Hepatocyte (in vitro differentiated cells): ENCODE measurements around the gene PRKCA.

Experiments used
- CTCF ChIP-seq: fragments of 200-600 bp; sonication (generic); IDR thresholded peaks from 2 replicates; pipeline ENCODE4 v1.5.1; 2016; ENCODE audit warnings: antibody characterized with exemption, mild to moderate bottlenecking; ENCODE audit not compliant: poor library complexity
- EZH2 ChIP-seq: fragments of 200-600 bp; sonication (generic); IDR thresholded peaks from 2 replicates; pipeline ENCODE4 v1.6.1; 2016; ENCODE audit warnings: antibody characterized with exemption, mild to moderate bottlenecking, borderline replicate concordance
- EZH2phosphoT487 ChIP-seq: fragments of 200-600 bp; sonication (generic); IDR thresholded peaks from one replicate; pipeline ENCODE4 v1.6.1; 2018; ENCODE audit warnings: antibody characterized with exemption, mild to moderate bottlenecking, low read depth, moderate library complexity; ENCODE audit not compliant: unreplicated experiment, severe bottlenecking

- TF ChIP-seq EZH2 (no peak), EZH2phosphoT487 (no peak), CTCF (no peak)
Measured at GRCh38 chr17:66593116-66593515, 290.7 kb downstream of the PRKCA start.
